GM23338 (cell line): ENCODE data around the gene HIVEP3.
"Not testable (repeated sequence)": the region's sequence is repeated elsewhere in the genome, so short reads cannot be mapped to it uniquely, and the experiment has no call there.

Source experiments
- CREB1 ChIP-seq: fragments of 250-450 bp; sonication (Bioruptor Pico); IDR thresholded peaks from 2 replicates; pipeline ENCODE4 v1.5.0; 2020; ENCODE audit warnings: low read depth, mild to moderate bottlenecking, moderate library complexity
- CTCF ChIP-seq, 2 experiments: fragments of 200-600 bp in 1 of 2; sonication (generic) in 1 of 2; conservative IDR thresholded peaks; 2 replicates each; pipeline versions ENCODE4 v1.5.1 to v1.6.1; 2016 to 2017; ENCODE audit warnings: antibody characterized with exemption in 2 of 2, low read depth in 2 of 2, mild to moderate bottlenecking in 2 of 2, moderate library complexity in 1 of 2
- EZH2 ChIP-seq: fragments of 200-600 bp; sonication (generic); IDR thresholded peaks from one replicate; pipeline ENCODE4 v1.8.0; 2017; ENCODE audit warnings: antibody characterized with exemption, mild to moderate bottlenecking, low read depth; ENCODE audit not compliant: unreplicated experiment
- EZH2phosphoT487 ChIP-seq: fragments of 200-600 bp; sonication (generic); IDR thresholded peaks from one replicate; pipeline ENCODE4 v1.8.1; 2018; ENCODE audit warnings: antibody characterized with exemption; ENCODE audit not compliant: unreplicated experiment
- POLR2AphosphoS5 ChIP-seq: IDR thresholded peaks from 2 replicates; pipeline ENCODE4 v1.6.1; 2016; ENCODE audit warnings: antibody characterized with exemption, low read depth
- STAT1 ChIP-seq: IDR thresholded peaks from one replicate; pipeline ENCODE4 v1.6.1; 2016; ENCODE audit warnings: antibody characterized with exemption; ENCODE audit not compliant: unreplicated experiment
- ZNF462 ChIP-seq: fragments of 250-450 bp; sonication (Bioruptor Pico); IDR thresholded peaks from 2 replicates; pipeline ENCODE4 v1.5.0; 2020; ENCODE audit warnings: mild to moderate bottlenecking, moderate library complexity
- TF ChIP-seq, protein P1 (sequence below): IDR thresholded peaks from one replicate; pipeline ENCODE4 v1.6.1; 2018; ENCODE audit warnings: antibody characterized with exemption; ENCODE audit not compliant: unreplicated experiment

GRCh38 chr1:41921271-41921670 lies 2.5 kb upstream of the HIVEP3 start:
- TF ChIP-seq STAT1; CREB1; CTCF (conservative IDR thresholded peaks at IDR 0.05; ENCODE audit: low read depth in 2 of 2); EZH2; POLR2AphosphoS5; EZH2phosphoT487; ZNF462 (CRISPR knock-in tag): not testable (repeated sequence)
- TF ChIP-seq, protein P1, sequence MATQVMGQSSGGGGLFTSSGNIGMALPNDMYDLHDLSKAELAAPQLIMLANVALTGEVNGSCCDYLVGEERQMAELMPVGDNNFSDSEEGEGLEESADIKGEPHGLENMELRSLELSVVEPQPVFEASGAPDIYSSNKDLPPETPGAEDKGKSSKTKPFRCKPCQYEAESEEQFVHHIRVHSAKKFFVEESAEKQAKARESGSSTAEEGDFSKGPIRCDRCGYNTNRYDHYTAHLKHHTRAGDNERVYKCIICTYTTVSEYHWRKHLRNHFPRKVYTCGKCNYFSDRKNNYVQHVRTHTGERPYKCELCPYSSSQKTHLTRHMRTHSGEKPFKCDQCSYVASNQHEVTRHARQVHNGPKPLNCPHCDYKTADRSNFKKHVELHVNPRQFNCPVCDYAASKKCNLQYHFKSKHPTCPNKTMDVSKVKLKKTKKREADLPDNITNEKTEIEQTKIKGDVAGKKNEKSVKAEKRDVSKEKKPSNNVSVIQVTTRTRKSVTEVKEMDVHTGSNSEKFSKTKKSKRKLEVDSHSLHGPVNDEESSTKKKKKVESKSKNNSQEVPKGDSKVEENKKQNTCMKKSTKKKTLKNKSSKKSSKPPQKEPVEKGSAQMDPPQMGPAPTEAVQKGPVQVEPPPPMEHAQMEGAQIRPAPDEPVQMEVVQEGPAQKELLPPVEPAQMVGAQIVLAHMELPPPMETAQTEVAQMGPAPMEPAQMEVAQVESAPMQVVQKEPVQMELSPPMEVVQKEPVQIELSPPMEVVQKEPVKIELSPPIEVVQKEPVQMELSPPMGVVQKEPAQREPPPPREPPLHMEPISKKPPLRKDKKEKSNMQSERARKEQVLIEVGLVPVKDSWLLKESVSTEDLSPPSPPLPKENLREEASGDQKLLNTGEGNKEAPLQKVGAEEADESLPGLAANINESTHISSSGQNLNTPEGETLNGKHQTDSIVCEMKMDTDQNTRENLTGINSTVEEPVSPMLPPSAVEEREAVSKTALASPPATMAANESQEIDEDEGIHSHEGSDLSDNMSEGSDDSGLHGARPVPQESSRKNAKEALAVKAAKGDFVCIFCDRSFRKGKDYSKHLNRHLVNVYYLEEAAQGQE: not testable (repeated sequence)
